ENCODE measurements around the gene RAB32. TPM values are rescaled to one million over a fixed set of nuclear protein-coding genes. Genes with fewer than 3 reads are reported as not detected.

Gene RAB32
- total and polyA plus RNA-seq, 2 of the 4 experiments (the other 2 are of a cell fraction) = 55.7 to 108 TPM

GRCh38 chr6:146582857-146583256 lies 39.2 kb downstream of the RAB32 start:
- dilution Hi-C loops (cut with HindIII; ENCODE audit: low sequenced_read_pairs, unreplicated experiment) = no loop called here
- BruUV-seq (replicated peaks) = no TSS peak
- ATAC-seq (ENCODE audit: low read depth) = no peak

More at GRCh38 chr6:146582857-146583256, 39.2 kb downstream of the RAB32 start:
- intact Hi-C loops (cut with micrococcal nuclease) = no loop called here
- H3K56ac ChIP-seq (ENCODE audit: extremely low read depth, insufficient read depth, low read length) = no peak overlapping the region
- no peaks in the 10 kb centered on the region for H3K9me1 ChIP-seq (ENCODE audit: insufficient read depth, low read length)
- no peak overlapping the region for H4K5ac ChIP-seq (ENCODE audit: low read depth, low read length)
- peak; percentile 4 for DNase-seq
- H2BK5ac ChIP-seq (ENCODE audit: low read depth, low read length, poor library complexity, severe bottlenecking) = no peak overlapping the region
- H2AK5ac ChIP-seq (ENCODE audit: low read depth, low read length) = no peak overlapping the region
- H4K20me1 ChIP-seq (ENCODE audit: insufficient read depth, low read length) = no peaks in the 10 kb centered on the region
- H3K9ac ChIP-seq (ENCODE audit: low read depth, low read length) = no peak overlapping the region
- no peak overlapping the region for H2BK15ac ChIP-seq (ENCODE audit: low read depth, low read length)
- no peaks in the 10 kb centered on the region for H3K9me3 ChIP-seq (ENCODE audit: control insufficient read depth, insufficient read depth, low read length)
- H3K79me1 ChIP-seq (ENCODE audit: low read depth in 1 of 2, low read length in 2 of 2) = no peaks in the 10 kb centered on the region
- H4K8ac ChIP-seq (ENCODE audit: low read depth in 2 of 2, low read length in 2 of 2) = no peak overlapping the region
- WGBS, 2 experiments (ENCODE audit: extremely low coverage in 2 of 2, insufficient read length in 1 of 2) = no CpG with 5 or more reads among the region's 5 CpGs
- no peak overlapping the region for H3K4ac ChIP-seq (ENCODE audit: low read depth, low read length)
- H3K4me2 ChIP-seq (ENCODE audit: low read depth, low read length) = no peak overlapping the region
- H3K14ac ChIP-seq (replicated peaks; ENCODE audit: low read depth, low read length) = no peak overlapping the region
- H3K4me3 ChIP-seq (ENCODE audit: insufficient read depth, low read depth, low read length) = no peak overlapping the region
- TF ChIP-seq FOS (IDR thresholded peaks at IDR 0.05; ENCODE audit: low read depth, low read length) (no peak), CEBPB (IDR thresholded peaks at IDR 0.05; ENCODE audit: low read depth, low read length) (0 out of 2 replicates have a peak, but pooled peaks have one; percentile 1)
- no peak overlapping the region for H3K18ac ChIP-seq (ENCODE audit: low read depth, low read length)
- POLR2A ChIA-PET (ENCODE audit: unreplicated experiment) = no interaction called here
- H3K27me3 ChIP-seq (ENCODE audit: control insufficient read depth, insufficient read depth, low read length) = no peaks in the 10 kb centered on the region
- H3K36me3 ChIP-seq (ENCODE audit: control insufficient read depth, insufficient read depth, low read length) = no peaks in the 10 kb centered on the region
- no peak overlapping the region for H3K23ac ChIP-seq (ENCODE audit: low read depth, low read length)
- no peak overlapping the region for H2AFZ ChIP-seq (replicated peaks; ENCODE audit: low read length, poor library complexity)
- in situ Hi-C loops (cut with MboI; ENCODE audit: low sequenced_read_pairs) = no loop called here
- H2BK120ac ChIP-seq (ENCODE audit: low read depth, low read length) = no peak overlapping the region
- no peak overlapping the region for H2AK9ac ChIP-seq (replicated peaks; ENCODE audit: low read depth, low read length, poor library complexity)
- CTCF ChIA-PET = no interaction called here
- H2BK20ac ChIP-seq (ENCODE audit: low read depth, low read length) = no peak overlapping the region
- no peaks in the 10 kb centered on the region; the same call in 1 of the 2 replicates for H3K4me1 ChIP-seq (ENCODE audit: control insufficient read depth, insufficient read depth, low read length)
- no peak overlapping the region for H3K27ac ChIP-seq (ENCODE audit: insufficient read depth, low read length)
- H4K91ac ChIP-seq (ENCODE audit: insufficient read depth, low read depth, low read length) = no peak overlapping the region
